Neural progenitor cell (in vitro differentiated cells): ENCODE data around the gene PAX5.

ENCODE experiments used
- EZH2 ChIP-seq: fragments of 200-600 bp; sonication (generic); IDR thresholded peaks from 2 replicates; pipeline ENCODE4 v1.6.1; 2017; ENCODE audit warnings: antibody characterized with exemption, mild to moderate bottlenecking, moderate library complexity
- EZH2phosphoT487 ChIP-seq: fragments of 200-600 bp; sonication (generic); IDR thresholded peaks from 2 replicates; pipeline ENCODE4 v1.6.1; 2017; ENCODE audit warnings: antibody characterized with exemption
- TF ChIP-seq, protein P1 (sequence below): fragments of 200-600 bp; sonication (generic); IDR thresholded peaks from 2 replicates; pipeline ENCODE4 v1.5.1; 2017; ENCODE audit warnings: antibody characterized with exemption, mild to moderate bottlenecking

DNA sequence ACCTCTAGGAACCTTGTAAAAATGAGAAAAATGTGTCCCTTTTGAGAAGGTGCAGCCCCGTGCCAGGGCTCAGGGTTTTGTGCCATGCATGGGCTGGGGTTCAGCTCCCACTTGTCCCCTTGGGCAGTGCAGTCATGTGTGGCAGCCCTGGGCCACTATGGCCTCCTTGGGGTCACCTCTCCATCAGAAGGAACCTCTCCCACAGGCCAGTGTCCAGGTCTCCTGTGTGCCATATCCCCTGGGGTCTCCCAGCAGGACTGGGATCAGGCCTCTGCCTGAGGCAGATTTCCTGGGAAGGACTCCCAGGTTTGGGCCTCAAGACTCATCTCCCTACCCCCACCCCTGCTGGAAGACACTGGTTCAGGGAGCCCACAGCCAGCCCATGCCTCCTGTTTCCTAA is 189.1 kb downstream of the PAX5 start:
- TF ChIP-seq, protein P1, sequence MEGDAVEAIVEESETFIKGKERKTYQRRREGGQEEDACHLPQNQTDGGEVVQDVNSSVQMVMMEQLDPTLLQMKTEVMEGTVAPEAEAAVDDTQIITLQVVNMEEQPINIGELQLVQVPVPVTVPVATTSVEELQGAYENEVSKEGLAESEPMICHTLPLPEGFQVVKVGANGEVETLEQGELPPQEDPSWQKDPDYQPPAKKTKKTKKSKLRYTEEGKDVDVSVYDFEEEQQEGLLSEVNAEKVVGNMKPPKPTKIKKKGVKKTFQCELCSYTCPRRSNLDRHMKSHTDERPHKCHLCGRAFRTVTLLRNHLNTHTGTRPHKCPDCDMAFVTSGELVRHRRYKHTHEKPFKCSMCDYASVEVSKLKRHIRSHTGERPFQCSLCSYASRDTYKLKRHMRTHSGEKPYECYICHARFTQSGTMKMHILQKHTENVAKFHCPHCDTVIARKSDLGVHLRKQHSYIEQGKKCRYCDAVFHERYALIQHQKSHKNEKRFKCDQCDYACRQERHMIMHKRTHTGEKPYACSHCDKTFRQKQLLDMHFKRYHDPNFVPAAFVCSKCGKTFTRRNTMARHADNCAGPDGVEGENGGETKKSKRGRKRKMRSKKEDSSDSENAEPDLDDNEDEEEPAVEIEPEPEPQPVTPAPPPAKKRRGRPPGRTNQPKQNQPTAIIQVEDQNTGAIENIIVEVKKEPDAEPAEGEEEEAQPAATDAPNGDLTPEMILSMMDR = no peak
- TF ChIP-seq EZH2 (no peak), EZH2phosphoT487 (no peak)
